OCI-LY7 (cell line): ENCODE results near the gene EXOC4. TPM values are rescaled to one million over a fixed set of nuclear protein-coding genes. Genes with fewer than 3 reads are reported as not detected.

Experiments used
- BruUV-seq: library from RNA; stranded (reverse); fragments of 400-500 nt; replicated peaks from 2 replicates; lab custom pipeline; 2021; lab: Mats Ljungman, UMichigan
- CTCF ChIA-PET: fragments of 300-600 bp; sonication (Branson Sonifier 250); formaldehyde crosslinking; loops from one replicate; lab custom pipeline; 2022; ENCODE audit warnings: antibody characterized with exemption; ENCODE audit not compliant: unreplicated experiment; lab: Charles Lee
- POLR2A ChIA-PET: fragments of 300-600 bp; sonication (Branson Sonifier 250); formaldehyde crosslinking; loops from one replicate; lab custom pipeline; 2022; ENCODE audit warnings: antibody characterized with exemption; lab: Charles Lee
- DNase-seq: peaks from one replicate; pipeline ENCODE4 v3.0.0-alpha.2; 2015; ENCODE audit warnings: low spot score
- H2AFZ ChIP-seq: fragments of 200-600 bp; sonication (generic), shearing (Covaris generic); 2 replicates; pipeline ENCODE4 v1.6.1; 2014; ENCODE audit warnings: mild to moderate bottlenecking, antibody characterized with exemption, low read length, moderate library complexity
- H3K27ac ChIP-seq: fragments of 200-600 bp; sonication (generic); 2 replicates; pipeline ENCODE4 v1.5.1; 2014; ENCODE audit warnings: mixed run types, low read depth, mild to moderate bottlenecking, moderate library complexity, low read length, inconsistent platforms; ENCODE audit not compliant: poor library complexity, severe bottlenecking
- H3K36me3 ChIP-seq: fragments of 200-600 bp; sonication (generic); 2 replicates; pipeline ENCODE4 v1.6.1; 2014; ENCODE audit warnings: mild to moderate bottlenecking, antibody characterized with exemption, low read length, moderate library complexity, mixed read lengths; ENCODE audit not compliant: insufficient read depth
- H3K4me1 ChIP-seq: fragments of 200-600 bp; sonication (generic); 2 replicates; pipeline ENCODE4 v1.5.1; 2014; ENCODE audit warnings: mild to moderate bottlenecking, low read length; ENCODE audit not compliant: insufficient read depth, poor library complexity, severe bottlenecking
- H3K4me2 ChIP-seq: fragments of 200-600 bp; sonication (generic); 2 replicates; pipeline ENCODE4 v1.6.1; 2014; ENCODE audit warnings: mild to moderate bottlenecking, low read length
- H3K4me3 ChIP-seq: fragments of 200-600 bp; sonication (generic); 2 replicates; pipeline ENCODE4 v1.5.1; 2014; ENCODE audit warnings: mild to moderate bottlenecking, low read depth, low read length; ENCODE audit not compliant: poor library complexity, severe bottlenecking
- H3K79me2 ChIP-seq: fragments of 200-600 bp; sonication (generic); 2 replicates; pipeline ENCODE4 v1.6.1; 2016; ENCODE audit warnings: low read depth, mild to moderate bottlenecking, low read length, moderate library complexity, mixed read lengths; ENCODE audit not compliant: insufficient read depth
- H3K9me2 ChIP-seq: fragments of 200-600 bp; sonication (generic); 2 replicates; pipeline ENCODE4 v1.6.1; 2016; ENCODE audit warnings: mild to moderate bottlenecking, low read length, mixed read lengths; ENCODE audit not compliant: insufficient read depth
- H3K9me3 ChIP-seq: fragments of 200-600 bp; sonication (generic); 2 replicates; pipeline ENCODE4 v1.6.1; 2014; ENCODE audit warnings: mild to moderate bottlenecking, mixed run types, low read length, mixed read lengths
- H4K20me1 ChIP-seq: fragments of 200-600 bp; sonication (generic); 2 replicates; pipeline ENCODE4 v1.6.1; 2014; ENCODE audit warnings: mild to moderate bottlenecking, antibody characterized with exemption, low read length, moderate library complexity, mixed read lengths; ENCODE audit not compliant: insufficient read depth
- EZH2phosphoT487 ChIP-seq: fragments of 200-600 bp; sonication (generic); IDR thresholded peaks from 2 replicates; pipeline ENCODE4 v1.6.1; 2018; ENCODE audit warnings: low read depth, borderline replicate concordance, mild to moderate bottlenecking, mixed run types, antibody characterized with exemption, low read length, moderate library complexity, mixed read lengths
- intact Hi-C: fragments of 100-400 bp; cut with micrococcal nuclease; formaldehyde crosslinking; loops from one replicate; pipeline ENCODE4 v1.10.0; 2022; ENCODE audit not compliant: unreplicated experiment
- total RNA-seq, 2 experiments: library from RNA; depleted of rRNA in 1 of 2; stranded (reverse); fragments of >200 nt in 1 of 2; shearing (Covaris generic) in 1 of 2; gene quantifications; 2 replicates each; pipeline ENCODE4 v1.2.3, GENCODE V29; 2014 to 2022
- TF ChIP-seq, protein P1 (sequence below): fragments of 200-600 bp; sonication (generic); conservative IDR thresholded peaks from 2 replicates; pipeline ENCODE4 v1.5.1; 2014; ENCODE audit warnings: mild to moderate bottlenecking, antibody characterized with exemption, low read length, moderate library complexity, mixed read lengths

Gene EXOC4
- total RNA-seq, 2 experiments from 2014 or later, result 75.1 to 93.2 TPM

- H2AFZ ChIP-seq, result no peak overlapping the region
- H3K27ac ChIP-seq, result no peak overlapping the region
- H3K79me2 ChIP-seq, result no peaks in the 10 kb centered on the region
- no peaks in the 10 kb centered on the region for H3K4me1 ChIP-seq
- H3K4me2 ChIP-seq, result no peak overlapping the region
- DNase-seq, result no peak
- no peaks in the 10 kb centered on the region for H3K36me3 ChIP-seq
- ChIA-PET POLR2A (no interaction called here), CTCF (no interaction called here)
- TF ChIP-seq, protein P1, sequence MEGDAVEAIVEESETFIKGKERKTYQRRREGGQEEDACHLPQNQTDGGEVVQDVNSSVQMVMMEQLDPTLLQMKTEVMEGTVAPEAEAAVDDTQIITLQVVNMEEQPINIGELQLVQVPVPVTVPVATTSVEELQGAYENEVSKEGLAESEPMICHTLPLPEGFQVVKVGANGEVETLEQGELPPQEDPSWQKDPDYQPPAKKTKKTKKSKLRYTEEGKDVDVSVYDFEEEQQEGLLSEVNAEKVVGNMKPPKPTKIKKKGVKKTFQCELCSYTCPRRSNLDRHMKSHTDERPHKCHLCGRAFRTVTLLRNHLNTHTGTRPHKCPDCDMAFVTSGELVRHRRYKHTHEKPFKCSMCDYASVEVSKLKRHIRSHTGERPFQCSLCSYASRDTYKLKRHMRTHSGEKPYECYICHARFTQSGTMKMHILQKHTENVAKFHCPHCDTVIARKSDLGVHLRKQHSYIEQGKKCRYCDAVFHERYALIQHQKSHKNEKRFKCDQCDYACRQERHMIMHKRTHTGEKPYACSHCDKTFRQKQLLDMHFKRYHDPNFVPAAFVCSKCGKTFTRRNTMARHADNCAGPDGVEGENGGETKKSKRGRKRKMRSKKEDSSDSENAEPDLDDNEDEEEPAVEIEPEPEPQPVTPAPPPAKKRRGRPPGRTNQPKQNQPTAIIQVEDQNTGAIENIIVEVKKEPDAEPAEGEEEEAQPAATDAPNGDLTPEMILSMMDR, result no peak
- TF ChIP-seq EZH2phosphoT487, result no peak
- H3K9me3 ChIP-seq, result no peaks in the 10 kb centered on the region
- no peaks in the 10 kb centered on the region for H3K9me2 ChIP-seq
- H4K20me1 ChIP-seq, result no peaks in the 10 kb centered on the region
- no peak overlapping the region for H3K4me3 ChIP-seq
- no TSS peak for BruUV-seq
- intact Hi-C loops, result no loop called here
Observed at GRCh38 chr7:133445617-133446016, 192.7 kb downstream of the EXOC4 start.

GRCh38 chr7:133448012-133448411 lies 195.1 kb downstream of the EXOC4 start:
- Histone ChIP-seq H4K20me1 (no peaks in the 10 kb centered on the region), H3K9me2 (no peaks in the 10 kb centered on the region), H3K4me2 (no peak overlapping the region), H2AFZ (no peak overlapping the region), H3K4me1 (no peaks in the 10 kb centered on the region), H3K79me2 (no peaks in the 10 kb centered on the region), H3K4me3 (no peak overlapping the region), H3K36me3 (no peaks in the 10 kb centered on the region), H3K27ac (no peak overlapping the region), H3K9me3 (no peaks in the 10 kb centered on the region)
- DNase-seq, result no peak
- POLR2A ChIA-PET, result no interaction called here
- CTCF ChIA-PET, result no interaction called here
- intact Hi-C loops, result no loop called here
- TF ChIP-seq, protein P1, result no peak
- TF ChIP-seq EZH2phosphoT487, result no peak
- BruUV-seq, result no TSS peak

DNA sequence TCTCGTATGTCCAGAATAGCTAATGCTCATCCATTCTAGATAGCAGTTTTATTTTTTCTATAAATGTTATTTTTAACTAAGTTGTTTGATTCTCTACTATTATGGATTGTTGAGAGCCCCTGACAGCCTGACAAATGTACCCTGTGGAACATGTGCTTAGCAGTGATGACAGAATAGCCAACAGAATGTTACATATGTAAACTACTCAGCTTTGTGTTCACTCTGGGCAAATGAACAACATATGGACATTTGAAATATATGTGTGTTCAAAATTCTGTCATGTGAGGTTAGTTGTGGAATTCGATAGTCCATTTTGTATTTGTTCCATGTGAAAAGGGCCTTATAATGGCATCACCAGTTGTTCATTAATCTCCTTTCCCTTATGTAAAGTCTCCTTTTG lies 199.7 kb downstream of the EXOC4 start:
- CTCF ChIA-PET, result no interaction called here
- H2AFZ ChIP-seq, result no peak overlapping the region
- H3K79me2 ChIP-seq, result no peaks in the 10 kb centered on the region
- no TSS peak for BruUV-seq
- no peaks in the 10 kb centered on the region for H3K9me2 ChIP-seq
- H3K9me3 ChIP-seq, result no peaks in the 10 kb centered on the region
- POLR2A ChIA-PET, result no interaction called here
- TF ChIP-seq EZH2phosphoT487, result no peak
- TF ChIP-seq, protein P1, result no peak
- no peak for DNase-seq
- no peaks in the 10 kb centered on the region for H3K4me1 ChIP-seq
- H3K36me3 ChIP-seq, result no peaks in the 10 kb centered on the region
- intact Hi-C loops, result no loop called here
- H4K20me1 ChIP-seq, result no peaks in the 10 kb centered on the region
- H3K4me2 ChIP-seq, result no peak overlapping the region
- no peak overlapping the region for H3K27ac ChIP-seq
- no peak overlapping the region for H3K4me3 ChIP-seq
